HEK293 (cell line): Measurements from ENCODE around the gene CCDC180.

Experiments used
- CTCF ChIA-PET: fragments of 350-600 bp; formaldehyde crosslinking; extraction: SDS; loops from one replicate; lab custom pipeline; 2021; ENCODE audit warnings: antibody characterized with exemption; lab: Yijun Ruan, JAX
- POLR2A ChIA-PET: fragments of 300-600 bp; formaldehyde crosslinking; extraction: SDS; loops from one replicate; lab custom pipeline; 2020; ENCODE audit warnings: antibody characterized with exemption, inconsistent platforms; lab: Yijun Ruan, JAX
- H3K27ac ChIP-seq: fragments of 200-500 bp; sonication (Bioruptor generic); 2 replicates; pipeline ENCODE4 v1.5.1; 2014; ENCODE audit warnings: low read depth, low read length, control low read depth, inconsistent platforms; ENCODE audit errors: extremely low read depth
- H3K36me3 ChIP-seq, 2 experiments: fragments of 200-500 bp in 1 of 2; sonication (Bioruptor generic) in 1 of 2; 1 replicate in 1 of 2; 2 replicates in 1 of 2; pipeline ENCODE4 v1.5.1; 2014 to 2017; ENCODE audit warnings: inconsistent platforms in 2 of 2, low read length in 2 of 2; ENCODE audit not compliant: control insufficient read depth in 2 of 2, insufficient read depth in 1 of 2
- H3K4me1 ChIP-seq: fragments of 200-500 bp; sonication (Bioruptor generic); 2 replicates; pipeline ENCODE4 v1.5.1; 2014; ENCODE audit warnings: mild to moderate bottlenecking, low read length, inconsistent platforms; ENCODE audit not compliant: control insufficient read depth, insufficient read depth
- H3K4me3 ChIP-seq: 2 replicates; pipeline ENCODE4 v1.5.1; 2011; ENCODE audit warnings: low read depth, mild to moderate bottlenecking, control low read depth, low read length, moderate library complexity
- H3K9me3 ChIP-seq: fragments of 200-500 bp; sonication (Bioruptor generic); 2 replicates; pipeline ENCODE4 v1.5.1; 2014; ENCODE audit warnings: low read depth, low read length, inconsistent platforms; ENCODE audit not compliant: control insufficient read depth, insufficient read depth
- BCL11A ChIP-seq: fragments of 450-650 bp; formaldehyde crosslinking; IDR thresholded peaks from 2 replicates; pipeline ENCODE4 v1.5.1; 2016; ENCODE audit warnings: low read depth, missing biosample characterization, missing genetic modification characterization
- BCL11B ChIP-seq: fragments of 450-650 bp; formaldehyde crosslinking; IDR thresholded peaks from 2 replicates; pipeline ENCODE4 v1.5.1; 2016; ENCODE audit warnings: low read depth, missing biosample characterization, missing genetic modification characterization
- HOXC10 ChIP-seq: sonication (generic); formaldehyde crosslinking; IDR thresholded peaks from 2 replicates; pipeline ENCODE4 v1.8.1; 2023; ENCODE audit warnings: mild to moderate bottlenecking, missing genetic modification reagents
- HOXD13 ChIP-seq: sonication (generic); formaldehyde crosslinking; IDR thresholded peaks from 2 replicates; pipeline ENCODE4 v1.8.0; 2022; ENCODE audit warnings: missing genetic modification reagents, borderline replicate concordance
- KLF8 ChIP-seq: fragments of 450-650 bp; formaldehyde crosslinking; IDR thresholded peaks from 2 replicates; pipeline ENCODE4 v1.5.1; 2016; ENCODE audit warnings: missing biosample characterization, missing genetic modification characterization
- OVOL3 ChIP-seq: fragments of 450-650 bp; formaldehyde crosslinking; IDR thresholded peaks from 2 replicates; pipeline ENCODE4 v1.5.1; 2016; ENCODE audit warnings: missing biosample characterization, missing genetic modification characterization
- SP2 ChIP-seq: fragments of 450-650 bp; formaldehyde crosslinking; IDR thresholded peaks from 2 replicates; pipeline ENCODE4 v1.5.1; 2016; ENCODE audit warnings: missing biosample characterization, missing genetic modification characterization
- SP3 ChIP-seq: fragments of 450-650 bp; formaldehyde crosslinking; IDR thresholded peaks from 2 replicates; pipeline ENCODE4 v1.5.1; 2016; ENCODE audit warnings: missing biosample characterization, missing genetic modification characterization
- ZBTB21 ChIP-seq: fragments of 450-650 bp; formaldehyde crosslinking; IDR thresholded peaks from 2 replicates; pipeline ENCODE4 v1.5.1; 2017; ENCODE audit warnings: missing biosample characterization, missing genetic modification characterization
- ZNF354C ChIP-seq: fragments of 450-650 bp; formaldehyde crosslinking; IDR thresholded peaks from 2 replicates; pipeline ENCODE4 v1.5.1; 2016; ENCODE audit warnings: missing biosample characterization, missing genetic modification characterization, low read depth, borderline replicate concordance
- ZNF394 ChIP-seq: fragments of 450-650 bp; formaldehyde crosslinking; IDR thresholded peaks from 2 replicates; pipeline ENCODE4 v1.5.1; 2016; ENCODE audit warnings: missing biosample characterization, missing genetic modification characterization, mild to moderate bottlenecking, moderate library complexity, borderline replicate concordance
- ZNF423 ChIP-seq: fragments of 450-650 bp; formaldehyde crosslinking; IDR thresholded peaks from 2 replicates; pipeline ENCODE4 v1.5.1; 2016; ENCODE audit warnings: missing biosample characterization, missing genetic modification characterization
- ZNF548 ChIP-seq: fragments of 450-650 bp; formaldehyde crosslinking; IDR thresholded peaks from 2 replicates; pipeline ENCODE4 v1.5.1; 2016; ENCODE audit warnings: missing biosample characterization, missing genetic modification characterization
- ZNF610 ChIP-seq: fragments of 450-650 bp; formaldehyde crosslinking; IDR thresholded peaks from 2 replicates; pipeline ENCODE4 v1.5.1; 2016; ENCODE audit warnings: missing biosample characterization, missing genetic modification characterization, borderline replicate concordance
- ZNF654 ChIP-seq: fragments of 450-650 bp; formaldehyde crosslinking; IDR thresholded peaks from 2 replicates; pipeline ENCODE4 v1.5.1; 2016; ENCODE audit warnings: low read depth, missing biosample characterization, missing genetic modification characterization
- ZNF658 ChIP-seq: fragments of 450-650 bp; formaldehyde crosslinking; IDR thresholded peaks from 2 replicates; pipeline ENCODE4; 2016; ENCODE audit warnings: missing biosample characterization, missing genetic modification characterization
- ZNF701 ChIP-seq: fragments of 450-650 bp; formaldehyde crosslinking; IDR thresholded peaks from 2 replicates; pipeline ENCODE4 v1.5.1; 2016; ENCODE audit warnings: missing biosample characterization, missing genetic modification characterization
- TF ChIP-seq, protein P1 (sequence below): fragments of 450-650 bp; formaldehyde crosslinking; IDR thresholded peaks from 2 replicates; pipeline ENCODE4 v1.5.1; 2016; ENCODE audit warnings: missing biosample characterization, missing genetic modification characterization

CCDC180 gene

GRCh38 chr9:97321251-97321650 is 13.8 kb downstream of the CCDC180 start:
- CTCF ChIA-PET: no interaction called here
- Histone ChIP-seq H3K9me3 (no peaks in the 10 kb centered on the region), H3K36me3 (peaks cover 0 to 11% of the 10 kb centered on the region in 2 experiments; a peak in 1 of 3 replicates), H3K27ac (no peak overlapping the region), H3K4me3 (no peak overlapping the region), H3K4me1 (no peaks in the 10 kb centered on the region)
- POLR2A ChIA-PET: no interaction called here
- TF ChIP-seq ZNF654 (tag by site-specific recombination): no peak
- no peak for TF ChIP-seq ZNF610 (tag by site-specific recombination)

DNA sequence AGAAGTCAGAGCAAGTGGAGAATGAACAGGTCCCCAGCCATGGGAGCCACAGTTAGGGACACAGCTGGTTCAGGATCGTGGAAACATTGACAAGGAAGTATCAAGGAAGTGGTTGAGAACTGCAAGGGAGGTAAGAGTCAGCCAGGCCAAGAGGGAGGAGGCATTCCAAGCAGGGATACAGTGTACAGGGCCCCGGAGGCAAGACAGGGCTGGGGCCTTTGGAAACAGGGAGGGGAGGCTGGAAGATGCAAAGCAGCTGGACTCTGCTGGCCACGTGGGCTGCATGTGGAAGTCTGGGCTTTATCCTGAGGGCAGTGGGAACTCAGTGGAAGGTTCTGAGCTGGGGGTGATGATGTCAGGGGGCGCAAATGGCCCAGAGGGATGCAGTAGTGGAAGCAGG is 14.2 kb downstream of the CCDC180 start:
- TF ChIP-seq KLF8 (no peak), ZNF423 (no peak), HOXD13 (no peak), BCL11A (tag by site-specific recombination) (no peak), SP3 (tag by site-specific recombination) (no peak), ZNF354C (tag by site-specific recombination) (no peak), OVOL3 (tag by site-specific recombination) (no peak), ZNF701 (no peak)
- TF ChIP-seq, protein P1, sequence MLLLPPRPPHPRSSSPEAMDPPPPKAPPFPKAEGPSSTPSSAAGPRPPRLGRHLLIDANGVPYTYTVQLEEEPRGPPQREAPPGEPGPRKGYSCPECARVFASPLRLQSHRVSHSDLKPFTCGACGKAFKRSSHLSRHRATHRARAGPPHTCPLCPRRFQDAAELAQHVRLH (tag by site-specific recombination): no peak
- ChIA-PET POLR2A (no interaction called here), CTCF (no interaction called here)
- no peak overlapping the region for H3K27ac ChIP-seq
- H3K9me3 ChIP-seq: no peaks in the 10 kb centered on the region
- no peak overlapping the region for H3K4me3 ChIP-seq
- peaks cover 0 to 9% of the 10 kb centered on the region in 2 experiments; a peak in 1 of 3 replicates for H3K36me3 ChIP-seq
- H3K4me1 ChIP-seq: no peaks in the 10 kb centered on the region

DNA sequence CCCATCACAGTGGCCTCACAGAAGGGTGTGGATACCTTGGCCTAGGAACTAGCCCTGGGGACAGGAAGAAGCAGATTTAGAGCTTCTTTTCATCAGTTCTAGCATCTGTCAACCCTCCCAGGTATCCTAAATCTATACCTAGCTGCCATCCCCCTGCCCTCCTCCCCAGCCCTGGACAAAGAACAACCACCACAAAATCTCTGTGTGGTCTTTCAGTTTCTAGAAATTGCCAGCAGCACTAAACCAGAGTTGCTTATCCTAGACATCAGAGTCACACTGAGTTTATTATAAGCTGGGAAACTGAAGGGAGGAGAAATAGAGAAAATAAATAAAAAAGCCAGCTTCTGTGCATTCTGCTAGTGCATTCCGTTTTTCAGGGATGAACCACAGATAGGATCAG is 14.6 kb downstream of the CCDC180 start:
- CTCF ChIA-PET: interaction anchor here (0.6 kb wide), 1 partner anchor 9 kb away, joined by 3 read pairs; no protein-coding TSS in a partner anchor
- POLR2A ChIA-PET: no interaction called here

DNA sequence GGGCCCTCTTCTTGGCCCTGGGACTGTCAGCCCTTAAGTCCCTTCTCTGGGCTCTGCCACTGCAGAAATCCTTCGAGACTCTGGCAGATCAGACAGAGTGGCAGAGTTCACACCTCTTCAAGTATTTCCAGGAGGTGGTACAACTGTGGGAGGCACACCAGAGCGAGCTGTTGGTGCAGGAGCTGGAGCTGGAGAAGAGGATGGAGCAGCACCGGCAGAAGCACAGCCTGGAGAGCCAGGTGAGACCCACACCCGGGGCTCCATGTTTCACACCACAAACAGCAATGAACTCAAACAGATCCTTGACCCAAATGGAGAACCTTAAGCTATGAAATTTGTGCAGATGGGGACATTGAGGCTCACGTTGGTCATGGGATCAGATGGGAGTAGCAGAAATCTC is 17.5 kb downstream of the CCDC180 start:
- CTCF ChIA-PET: interaction anchor here (0.7 kb wide), 1 partner anchor 144 kb away, joined by 3 read pairs; no protein-coding TSS in a partner anchor
- Histone ChIP-seq H3K4me3 (no peak overlapping the region), H3K4me1 (no peaks in the 10 kb centered on the region), H3K9me3 (no peaks in the 10 kb centered on the region), H3K36me3 (peaks cover 0 to 6% of the 10 kb centered on the region in 2 experiments; a peak in 1 of 3 replicates), H3K27ac (no peak overlapping the region)
- TF ChIP-seq HOXD13 (no peak), ZNF658 (tag by site-specific recombination) (no peak), ZBTB21 (no peak)
- POLR2A ChIA-PET: no interaction called here

More for the DNA sequence above, 14.6 kb downstream of the CCDC180 start:
- no peak overlapping the region for H3K27ac ChIP-seq
- no peaks in the 10 kb centered on the region for H3K4me1 ChIP-seq
- H3K36me3 ChIP-seq: peaks cover 0 to 6% of the 10 kb centered on the region in 2 experiments; a peak in 1 of 3 replicates
- H3K4me3 ChIP-seq: no peak overlapping the region
- no peaks in the 10 kb centered on the region for H3K9me3 ChIP-seq
- no peak for TF ChIP-seq HOXC10 (CRISPR knock-in tag)
- no peak for TF ChIP-seq ZNF394 (tag by site-specific recombination)
- no peak for TF ChIP-seq SP2 (tag by site-specific recombination)
- TF ChIP-seq ZNF548 (tag by site-specific recombination): no peak
- TF ChIP-seq BCL11B: no peak
